HG03060 (cell line): ENCODE results near the gene FBLIM1.

Experiments
- ATAC-seq: cut with Tn5 transposase; IDR thresholded peaks from one replicate; pipeline ENCODE4 v1.9.1; 2021; ENCODE audit warnings: low read depth, moderate number of reproducible peaks; ENCODE audit not compliant: unreplicated experiment

Gene FBLIM1

DNA sequence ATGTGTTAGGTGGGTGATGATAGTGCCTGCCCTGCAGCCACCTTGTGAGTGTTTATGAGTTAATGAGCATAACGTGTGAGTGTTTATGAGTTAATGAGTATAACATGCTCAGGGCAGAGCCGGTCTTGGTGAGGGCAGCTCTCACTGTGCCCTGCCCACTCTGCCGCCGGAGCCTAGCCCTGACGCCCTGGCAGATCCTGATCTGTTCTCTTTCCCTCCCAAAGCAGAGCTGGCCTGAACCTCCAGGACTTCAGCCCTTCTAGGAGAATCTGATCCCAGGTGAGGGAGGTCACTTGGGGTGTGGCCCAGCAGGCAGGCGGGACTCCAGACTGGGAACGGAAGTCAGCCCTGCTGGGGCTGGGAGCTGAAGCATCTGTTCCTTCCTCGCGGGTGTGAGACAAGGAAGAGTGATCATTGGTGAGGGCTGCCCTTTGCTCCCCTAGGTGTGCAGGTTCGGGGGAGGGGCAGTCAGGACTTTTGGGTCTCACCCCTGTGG is 5.7 kb downstream of the FBLIM1 start:
- ATAC-seq: no peak

DNA sequence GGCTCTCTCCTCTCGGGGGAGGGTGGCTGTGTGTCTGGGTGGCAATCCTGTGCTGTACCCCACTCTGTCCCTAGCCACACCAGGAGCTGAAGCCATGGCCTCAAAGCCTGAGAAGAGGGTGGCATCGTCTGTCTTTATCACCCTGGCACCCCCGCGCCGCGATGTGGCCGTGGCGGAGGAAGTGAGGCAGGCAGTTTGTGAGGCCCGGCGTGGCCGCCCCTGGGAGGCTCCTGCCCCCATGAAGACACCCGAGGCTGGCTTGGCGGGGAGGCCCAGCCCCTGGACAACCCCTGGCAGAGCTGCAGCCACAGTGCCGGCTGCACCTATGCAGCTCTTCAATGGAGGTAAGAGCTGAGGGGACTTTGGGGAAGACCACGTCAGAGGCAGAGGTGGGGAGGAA is 6.3 kb downstream of the FBLIM1 start:
- ATAC-seq: no peak

DNA sequence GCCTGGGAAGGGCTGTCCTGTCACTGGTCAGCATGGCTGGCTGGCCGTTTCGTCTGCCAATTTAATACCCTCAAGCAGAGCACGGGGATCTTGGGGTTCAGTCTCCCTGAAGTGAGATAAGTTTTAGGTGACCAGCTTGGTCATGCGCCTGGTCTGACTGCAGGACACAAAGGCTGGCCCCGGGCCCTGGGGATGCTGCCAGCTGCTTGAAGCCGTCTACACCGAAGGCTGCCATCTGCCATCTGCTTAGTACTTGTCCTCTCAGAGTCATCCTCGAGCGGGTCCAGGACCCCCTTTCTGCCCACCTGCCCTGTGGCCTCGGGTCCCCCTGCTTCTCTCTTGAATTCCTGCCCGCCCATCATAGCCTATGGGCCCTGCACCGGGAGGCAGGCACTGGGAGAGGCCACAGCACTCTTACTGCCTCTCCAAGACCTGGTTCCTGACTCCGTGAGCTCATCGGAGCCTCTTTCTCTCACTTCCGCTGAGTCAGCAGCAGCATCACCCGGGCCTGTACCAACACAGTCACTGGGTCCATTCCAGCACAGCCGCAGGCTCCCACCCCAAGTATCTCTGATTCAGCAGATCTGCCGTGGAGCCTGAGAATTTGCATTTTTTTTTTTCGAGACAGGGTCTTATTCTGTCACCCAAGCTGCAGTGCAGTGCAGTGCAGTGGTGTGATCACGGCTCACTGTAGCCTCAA is 7.0 kb downstream of the FBLIM1 start:
- ATAC-seq: no peak

DNA sequence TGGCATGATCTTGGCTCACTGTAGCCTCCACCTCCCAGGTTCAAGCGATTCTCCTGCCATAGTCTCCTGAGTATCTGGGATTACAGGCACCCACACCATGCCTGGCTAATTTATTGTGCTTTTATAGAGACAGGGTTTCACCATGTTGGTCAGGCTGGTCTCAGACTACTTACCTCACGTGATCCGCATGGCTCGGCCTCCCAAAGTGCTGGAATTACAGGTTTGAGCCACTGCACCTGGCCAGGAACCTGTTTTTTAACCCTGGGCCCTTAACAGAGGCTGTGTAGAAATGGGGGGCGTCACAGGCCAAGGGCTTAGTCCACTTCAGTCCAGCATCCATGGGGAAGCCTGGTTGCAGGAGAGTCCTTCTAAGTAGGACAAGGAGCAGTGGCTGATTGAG is 9.3 kb downstream of the FBLIM1 start:
- no peak for ATAC-seq

DNA sequence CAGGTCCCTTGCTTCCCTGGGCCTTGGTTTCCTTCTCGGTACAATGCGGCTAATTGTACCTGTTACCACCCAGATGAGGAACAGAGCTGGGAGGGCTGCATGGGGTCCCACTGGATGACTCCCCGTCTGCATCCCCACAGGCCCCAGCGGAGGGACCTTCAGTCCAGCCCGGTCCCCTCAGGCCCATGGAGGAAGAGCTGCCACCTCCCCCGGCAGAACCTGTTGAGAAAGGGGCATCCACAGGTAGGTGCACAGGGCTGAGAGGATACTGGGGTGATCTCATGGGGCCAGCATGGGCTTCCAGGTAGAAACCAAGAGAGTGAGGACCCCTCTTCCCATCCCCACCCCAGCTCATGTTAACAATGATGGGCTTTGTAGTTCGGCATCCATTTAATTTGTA is 9.8 kb downstream of the FBLIM1 start:
- no peak for ATAC-seq

DNA sequence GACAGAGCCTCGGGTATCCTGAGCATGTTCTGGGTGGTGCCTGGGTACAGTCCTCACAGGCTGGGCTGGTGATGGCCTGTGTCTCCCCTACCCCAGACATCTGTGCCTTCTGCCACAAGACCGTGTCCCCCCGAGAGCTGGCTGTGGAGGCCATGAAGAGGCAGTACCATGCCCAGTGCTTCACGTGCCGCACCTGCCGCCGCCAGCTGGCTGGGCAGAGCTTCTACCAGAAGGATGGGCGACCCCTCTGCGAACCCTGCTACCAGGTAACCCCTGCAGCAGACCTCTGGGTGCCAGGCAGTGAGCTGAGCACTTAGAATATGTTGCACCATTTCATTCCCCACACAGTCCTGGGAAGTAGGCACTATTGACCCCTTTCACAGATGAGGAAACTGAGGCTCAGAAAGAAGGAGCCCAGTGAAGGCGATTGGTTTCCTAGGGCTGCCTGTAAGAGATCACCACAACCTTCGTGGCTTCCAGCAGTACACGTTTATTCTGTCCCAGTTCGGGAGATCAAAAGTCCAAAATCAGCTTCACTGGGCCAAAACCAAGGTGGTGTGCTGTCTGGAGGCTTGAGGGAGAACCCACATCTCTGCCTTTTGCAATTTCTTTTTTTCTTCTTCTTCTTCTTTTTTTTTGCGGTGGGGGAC is 11.8 kb downstream of the FBLIM1 start:
- ATAC-seq: no peak

DNA sequence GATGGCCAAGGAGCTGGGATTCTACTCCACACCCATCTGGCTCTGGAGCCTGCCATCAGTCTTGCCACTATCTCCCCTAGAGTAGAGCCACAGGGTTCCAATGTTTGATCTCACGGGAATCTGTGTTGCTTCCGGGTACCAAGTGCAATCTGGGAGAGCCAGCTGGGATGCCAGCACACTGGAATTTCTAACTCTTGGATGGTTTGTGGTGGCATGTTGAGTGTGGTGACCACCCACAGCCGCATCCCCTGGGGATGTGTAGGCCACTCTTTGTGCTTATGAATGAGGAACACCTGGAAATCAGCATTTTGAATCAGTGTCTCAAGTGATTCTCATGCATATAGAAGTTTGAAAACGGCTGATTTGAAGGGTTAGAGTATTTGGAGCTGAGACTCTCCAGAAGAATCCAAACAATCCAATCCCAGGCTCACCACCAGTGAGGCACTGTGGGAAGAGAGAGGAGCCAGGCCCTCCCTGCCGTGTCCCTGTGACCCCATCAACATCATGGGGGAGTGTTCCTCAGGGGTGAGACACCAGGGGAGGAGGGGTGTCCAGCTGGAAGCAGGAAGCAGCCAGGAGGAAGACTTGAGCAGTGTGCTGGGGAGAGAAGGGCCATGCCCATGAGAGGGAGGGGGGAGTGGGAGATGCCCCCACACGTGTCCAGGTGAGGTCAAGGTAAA is 13.4 kb downstream of the FBLIM1 start:
- no peak for ATAC-seq

DNA sequence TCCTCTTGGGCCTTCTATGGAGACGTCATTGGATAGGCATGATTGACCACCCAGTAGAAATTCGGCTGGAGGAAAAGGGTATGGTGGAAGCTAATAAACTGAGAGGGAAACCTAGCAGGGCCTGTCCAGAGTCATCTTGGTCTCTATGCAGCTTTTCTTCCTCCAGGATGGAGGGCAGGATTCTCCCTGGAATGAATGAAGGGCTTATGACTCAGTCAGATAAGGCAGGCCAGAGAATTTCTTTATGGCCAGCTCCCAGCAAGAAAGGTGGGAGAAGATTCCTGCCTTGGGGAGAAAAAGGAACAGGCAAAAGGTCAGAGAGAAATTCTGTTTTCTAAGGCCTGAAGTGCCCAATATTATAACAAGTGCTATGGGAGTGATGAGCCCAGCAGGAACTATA is 17.1 kb downstream of the FBLIM1 start:
- no peak for ATAC-seq

DNA sequence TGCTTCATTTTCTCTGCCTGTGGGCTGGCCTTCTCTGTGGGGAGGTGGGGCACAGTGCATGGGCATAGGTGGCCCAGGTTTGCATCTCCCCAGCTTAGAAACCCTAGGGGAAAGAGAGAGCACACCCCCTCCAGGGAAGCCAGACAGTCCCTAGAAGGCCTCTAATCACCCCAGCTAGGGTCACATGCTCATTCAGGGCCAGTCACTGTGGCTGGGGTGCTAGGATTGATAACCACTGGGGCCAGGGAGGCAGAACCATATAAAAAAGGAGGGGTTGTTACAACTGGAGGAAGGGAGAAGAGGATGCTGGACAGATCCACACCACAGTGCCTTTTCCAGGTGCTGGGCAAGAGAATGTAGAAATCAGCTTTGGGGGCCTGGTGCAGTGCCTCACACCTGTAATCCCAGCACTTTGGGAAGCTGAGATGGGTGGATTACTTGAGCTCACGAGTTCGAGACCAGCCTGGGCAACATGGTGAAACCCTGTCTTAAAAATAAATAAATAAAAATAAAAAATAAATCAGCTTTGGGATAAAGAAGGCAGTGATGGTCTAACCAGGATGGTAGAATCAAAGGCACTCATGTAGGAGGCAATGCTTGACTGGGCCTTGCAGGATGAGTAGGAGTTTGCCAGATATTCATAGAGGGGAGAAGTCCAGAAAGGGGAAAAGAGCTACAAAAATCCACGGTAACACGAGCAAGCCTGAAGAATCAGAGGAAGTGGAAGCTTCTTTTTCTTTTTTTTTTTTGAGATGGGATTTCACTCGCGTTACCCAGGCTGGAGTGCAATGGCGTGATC is 19.5 kb downstream of the FBLIM1 start:
- ATAC-seq: no peak

DNA sequence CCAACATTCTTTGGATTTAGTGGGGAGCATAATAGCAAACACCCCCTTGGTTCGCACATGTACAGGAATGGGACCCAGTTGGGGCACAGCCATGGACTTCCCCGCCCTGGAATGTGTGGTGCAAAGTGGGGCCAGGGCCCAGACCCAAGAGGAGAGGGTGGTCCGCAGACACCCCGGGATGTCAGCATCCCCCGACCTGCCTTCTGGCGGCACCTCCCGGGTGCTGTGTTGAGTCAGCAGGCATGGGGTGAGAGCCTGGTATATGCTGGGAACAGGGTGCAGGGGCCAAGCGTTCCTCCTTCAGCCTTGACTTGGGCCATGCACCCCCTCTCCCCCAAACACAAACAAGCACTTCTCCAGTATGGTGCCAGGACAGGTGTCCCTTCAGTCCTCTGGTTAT is 27.1 kb downstream of the FBLIM1 start:
- ATAC-seq: no peak

DNA sequence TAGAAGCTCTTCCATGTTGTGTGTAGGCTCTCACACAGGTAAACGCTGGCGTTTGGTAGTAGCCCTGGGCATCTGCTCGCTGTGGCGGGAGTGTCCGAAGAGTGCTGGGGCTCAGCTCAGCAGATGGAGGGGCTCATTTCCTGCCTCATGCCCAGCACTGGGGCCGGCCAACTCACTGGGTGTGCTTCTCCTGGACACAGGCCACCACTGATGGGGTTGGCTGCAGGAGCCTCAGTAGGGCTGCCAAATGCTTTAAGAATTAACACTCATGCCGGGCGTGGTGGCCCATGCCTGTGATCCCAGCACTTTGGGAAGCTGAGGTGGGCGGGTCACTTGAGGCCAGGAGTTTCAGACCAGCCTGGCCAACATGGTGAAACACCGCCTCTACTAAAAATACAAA is 28.0 kb downstream of the FBLIM1 start:
- no peak for ATAC-seq

DNA sequence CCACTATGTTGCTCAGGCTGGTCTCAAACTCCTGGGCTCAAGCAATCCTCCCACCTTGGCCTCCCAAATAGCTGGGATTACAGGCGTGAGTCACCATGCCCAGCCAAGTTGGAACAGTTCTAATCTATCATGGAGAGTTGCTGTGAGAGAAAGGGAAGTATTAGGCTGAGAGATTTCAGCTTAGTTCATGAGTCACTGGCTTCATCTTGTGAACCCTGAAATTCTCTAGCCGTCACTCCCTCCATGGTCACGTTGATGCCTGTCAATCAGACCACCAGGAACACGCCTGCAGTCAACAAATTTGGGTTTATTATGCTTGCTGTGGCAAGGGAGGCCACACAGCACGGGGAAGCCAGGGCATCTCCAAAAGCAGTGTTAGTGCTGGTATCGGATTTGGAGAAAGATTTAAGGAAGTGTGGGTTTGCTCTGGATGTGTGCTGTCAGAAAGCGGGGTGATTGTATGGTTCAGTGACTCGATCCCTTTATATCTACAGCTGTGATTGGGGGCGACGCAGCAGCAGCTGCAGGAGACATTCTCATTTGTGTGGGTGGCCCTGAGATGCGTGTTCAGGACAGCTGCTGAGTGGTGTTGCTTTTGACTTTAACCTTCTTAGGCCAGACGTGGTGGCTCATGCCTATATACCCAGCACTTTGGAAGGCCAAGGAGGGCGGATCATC is 30.2 kb downstream of the FBLIM1 start:
- ATAC-seq: no peak

DNA sequence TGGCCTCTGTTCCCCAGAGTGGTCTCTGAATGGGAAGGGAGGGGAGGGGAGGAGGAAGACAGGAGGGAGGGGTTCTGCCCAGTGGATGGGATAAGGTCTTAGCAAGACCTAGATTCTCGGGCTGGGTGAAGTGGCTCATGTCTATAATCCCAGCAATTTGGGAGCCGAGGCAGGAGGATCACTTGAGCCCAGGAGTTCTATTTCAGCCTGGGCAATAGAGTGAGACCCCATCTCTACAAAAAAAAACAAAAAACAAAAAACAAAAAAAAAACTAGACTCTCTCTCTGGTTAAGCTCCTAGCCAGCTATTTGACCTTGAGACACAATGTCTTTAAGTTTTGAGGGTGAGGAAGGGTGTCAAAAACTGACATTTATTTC is 37.5 kb downstream of the FBLIM1 start:
- ATAC-seq: no peak

DNA sequence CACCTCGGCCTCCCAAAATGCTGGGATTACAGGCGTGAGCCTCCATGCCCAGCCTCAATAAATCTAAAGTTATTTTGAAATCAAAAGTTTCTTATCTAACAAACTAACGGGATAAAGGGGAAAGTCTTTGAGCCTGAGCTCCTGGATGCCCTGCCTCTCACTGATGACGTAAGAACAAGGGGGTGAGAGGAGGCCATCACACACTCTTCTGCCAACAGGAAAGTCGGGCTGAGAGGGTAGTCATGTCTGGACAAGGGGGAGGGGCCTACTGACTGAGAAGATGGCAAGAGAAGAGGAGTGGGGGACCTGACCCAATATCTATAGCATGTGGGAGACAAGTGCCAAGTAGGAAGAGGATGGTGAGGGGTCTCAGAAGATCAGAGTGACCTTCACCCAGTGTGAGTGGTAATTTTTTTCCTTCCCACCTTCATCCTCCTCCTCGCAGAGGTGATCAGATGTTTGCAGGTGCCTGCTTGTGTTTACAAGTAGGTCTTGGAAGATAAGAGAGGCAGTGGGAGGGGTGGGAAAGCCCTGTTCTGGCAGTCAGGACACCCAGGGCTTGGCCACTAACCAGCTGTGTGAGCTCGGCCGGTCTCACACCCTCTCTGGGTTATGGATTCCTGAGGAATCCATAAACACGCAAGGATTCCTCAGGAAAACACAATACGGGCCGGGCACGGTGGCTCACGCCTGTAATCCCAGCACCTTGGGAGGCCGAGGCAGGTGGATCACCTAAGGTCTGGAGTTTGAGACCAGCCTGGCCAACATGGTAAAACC is 39.2 kb downstream of the FBLIM1 start:
- no peak for ATAC-seq

DNA sequence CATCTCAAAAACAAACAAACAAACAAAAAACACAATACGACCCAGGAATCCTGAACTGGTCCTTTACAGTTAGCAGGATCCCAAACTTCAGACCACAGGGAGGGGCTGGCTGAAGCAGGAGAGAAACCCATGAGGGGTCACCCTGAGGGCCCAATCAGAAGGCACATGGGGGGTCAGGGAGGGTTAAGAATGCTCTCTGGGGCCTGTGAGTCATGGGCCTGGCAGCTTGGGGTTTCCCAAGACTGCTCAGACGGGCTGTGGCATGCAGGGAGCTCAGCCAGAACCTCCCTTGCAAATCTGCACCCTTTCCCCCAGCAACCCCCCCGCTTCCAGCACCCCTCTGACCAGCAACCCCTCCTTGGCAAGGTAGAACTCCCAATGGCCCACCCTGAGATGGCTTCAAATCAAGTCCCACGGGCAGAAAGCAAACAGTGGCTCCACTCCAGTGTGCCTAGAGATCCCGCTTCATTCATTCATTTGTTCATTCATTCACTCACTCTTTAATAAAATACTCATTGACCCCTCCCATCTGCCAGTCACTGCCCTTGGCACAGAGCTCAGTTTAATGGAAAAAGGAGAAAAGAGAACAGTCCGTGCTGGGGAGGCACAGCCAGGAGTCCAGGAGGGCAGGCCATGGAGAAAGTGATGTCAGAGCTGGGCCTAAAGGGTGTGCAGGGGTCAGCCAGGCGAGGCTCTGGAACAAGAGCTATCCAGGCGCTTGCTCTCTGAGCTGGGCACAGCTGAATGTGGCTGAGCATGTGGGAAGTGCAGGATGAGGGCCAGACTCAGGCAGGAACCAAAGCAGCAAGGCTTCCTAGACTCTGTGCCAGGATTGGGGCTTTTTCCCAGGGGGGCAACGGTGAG is 40.6 kb downstream of the FBLIM1 start:
- no peak for ATAC-seq

DNA sequence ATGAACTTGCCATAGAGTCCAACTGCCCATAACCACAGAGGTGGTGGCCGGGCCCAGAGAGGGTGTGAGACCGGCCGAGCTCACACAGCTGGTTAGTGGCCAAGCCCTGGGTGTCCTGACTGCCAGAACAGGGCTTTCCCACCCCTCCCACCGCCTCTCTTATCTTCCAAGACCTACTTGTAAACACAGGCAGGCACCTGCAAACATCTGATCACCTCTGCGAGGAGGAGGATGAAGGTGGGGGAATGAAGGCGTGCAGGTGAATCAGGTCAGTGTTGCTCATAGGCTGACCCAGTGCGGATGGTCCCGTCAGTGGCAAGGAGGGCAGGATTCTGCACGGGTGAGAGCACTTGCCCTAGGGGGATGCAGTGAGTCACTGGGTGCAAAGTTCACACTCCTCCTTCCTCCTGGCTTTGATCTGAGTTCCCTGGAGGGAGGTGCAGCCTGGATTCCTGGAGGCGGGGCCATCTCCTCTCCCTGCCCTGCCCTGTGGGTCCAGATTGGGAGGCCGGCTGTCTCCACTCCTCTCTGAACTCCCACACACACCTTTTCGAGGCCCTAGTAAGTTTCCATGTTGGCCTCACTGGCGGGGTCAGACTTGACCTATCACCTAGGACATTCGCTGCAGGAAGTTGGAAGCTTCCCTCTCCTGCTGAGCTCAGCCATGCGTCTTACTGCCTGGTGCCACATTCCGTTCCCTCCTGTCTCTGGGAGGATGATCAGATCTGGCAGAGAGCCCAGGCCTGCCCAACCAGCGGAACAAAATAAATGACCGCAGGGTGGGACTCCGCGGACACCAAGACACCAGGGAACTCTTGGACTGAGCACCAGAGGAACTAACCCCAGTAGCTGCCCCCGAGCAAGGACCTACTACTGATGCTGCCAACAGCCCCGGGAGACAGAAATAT is 41.6 kb downstream of the FBLIM1 start:
- ATAC-seq: no peak

DNA sequence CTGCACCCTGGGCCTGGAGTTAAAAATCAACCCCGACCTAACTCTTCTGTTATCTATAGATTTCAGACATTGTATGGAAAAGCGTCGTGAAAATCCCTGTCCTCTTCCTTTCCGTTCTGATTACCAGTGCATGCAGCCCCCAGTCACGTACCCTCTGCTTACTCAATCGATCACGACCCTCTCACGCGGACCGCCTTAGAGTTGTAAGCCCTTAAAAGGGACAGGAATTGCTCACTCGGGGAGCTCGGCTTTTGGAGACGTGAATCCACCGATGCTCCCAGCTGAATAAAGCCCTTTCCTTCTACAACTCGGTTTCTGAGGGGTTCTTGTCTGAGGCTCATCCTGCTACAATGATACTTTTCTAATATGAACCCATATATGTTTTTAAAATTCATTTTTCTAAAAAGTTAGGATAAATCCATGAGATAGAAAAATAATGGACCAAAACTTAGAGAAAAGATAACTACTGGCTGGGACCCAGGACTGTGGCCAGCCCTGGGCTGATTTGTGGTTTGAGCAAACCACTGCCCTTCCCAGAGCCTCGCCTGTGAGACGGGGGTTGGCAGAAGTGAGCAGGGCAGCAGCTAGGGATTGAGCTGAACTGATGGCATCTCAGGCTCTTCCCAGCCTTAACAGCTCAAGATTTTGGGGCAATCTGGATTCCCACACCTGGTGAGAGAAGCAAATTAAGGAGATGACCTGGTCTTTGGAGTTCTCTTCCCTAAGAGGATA is 43.8 kb downstream of the FBLIM1 start:
- no peak for ATAC-seq
